GDM1 (cell line): ENCODE measurements around the gene KRCC1.
"Not testable (repeated sequence)": the region's sequence is repeated elsewhere in the genome, so short reads cannot be mapped to it uniquely, and the experiment has no call there.

Source experiments
- DNase-seq: peaks from one replicate; lab custom pipeline; 2025; lab: John Stamatoyannopoulos, UW

The KRCC1 gene

GRCh38 chr2:88077080-88077479, 21.5 kb upstream of the KRCC1 start:
- no peak for DNase-seq

GRCh38 chr2:88074854-88075292, 19.3 kb upstream of the KRCC1 start:
- DNase-seq = no peak

- no peak for DNase-seq
These were observed 18.6 kb upstream of the KRCC1 start for GRCh38 chr2:88074150-88074549.

GRCh38 chr2:88071365-88071764, 15.8 kb upstream of the KRCC1 start:
- no peak for DNase-seq

- no peak for DNase-seq
These were observed 14.5 kb upstream of the KRCC1 start for GRCh38 chr2:88070055-88070454.

- DNase-seq = no peak
These were observed 13.5 kb upstream of the KRCC1 start for GRCh38 chr2:88069117-88069516.

GRCh38 chr2:88068044-88068443, 12.5 kb upstream of the KRCC1 start:
- DNase-seq = no peak

GRCh38 chr2:88067598-88067997, 12.0 kb upstream of the KRCC1 start, which contains the start of gene SMYD1:
SMYD1 (plus strand) TSS chr2:88067825; CDS start chr2:88067865, 40 bp downstream.
- DNase-seq = no peak

- DNase-seq = no peak
These were observed 11.6 kb upstream of the KRCC1 start for GRCh38 chr2:88067189-88067588.

- no peak for DNase-seq
These were observed 11.0 kb upstream of the KRCC1 start for GRCh38 chr2:88066543-88066942.

GRCh38 chr2:88061295-88061694, 5.7 kb upstream of the KRCC1 start:
- no peak for DNase-seq

GRCh38 chr2:88060907-88061275, 5.3 kb upstream of the KRCC1 start:
- DNase-seq = no peak

- DNase-seq = no peak
These were observed 4.7 kb upstream of the KRCC1 start for GRCh38 chr2:88059979-88060906.

- no peak for DNase-seq
These were observed 2.6 kb upstream of the KRCC1 start for GRCh38 chr2:88058191-88058590.

GRCh38 chr2:88057437-88057844, 1.9 kb upstream of the KRCC1 start:
- no peak for DNase-seq

- DNase-seq = no peak
These were observed 707 bp downstream of the KRCC1 start for GRCh38 chr2:88054782-88055370.

- DNase-seq = no peak
These were observed 1.4 kb downstream of the KRCC1 start for GRCh38 chr2:88053934-88054781.

GRCh38 chr2:88053296-88053695, 2.3 kb downstream of the KRCC1 start:
- DNase-seq = no peak

- no peak for DNase-seq
These were observed 3.8 kb downstream of the KRCC1 start for GRCh38 chr2:88051792-88052191.

GRCh38 chr2:88049622-88050021, 6.0 kb downstream of the KRCC1 start:
- no peak for DNase-seq

GRCh38 chr2:88048541-88048940, 7.0 kb downstream of the KRCC1 start:
- no peak for DNase-seq

GRCh38 chr2:88045561-88045960, 10.0 kb downstream of the KRCC1 start:
- DNase-seq = not testable (repeated sequence)
